Stimulated activated CD4-positive, alpha-beta T cell treated with anti-CD3 and anti-CD28 coated beads, Interleukin-12 subunit alpha, Interleukin-12 subunit beta, amount 100 ng/mL, for 48 hours (primary cell): ENCODE data around the gene SHC2.
"Not testable (repeated sequence)": the region's sequence is repeated elsewhere in the genome, so short reads cannot be mapped to it uniquely, and the experiment has no call there.

ENCODE experiments used
- DNase-seq, 3 donors: peaks; one replicate each; pipeline ENCODE4 v3.0.0-alpha.2; 2020; ENCODE audit warnings: low read depth in 2 of 3, low spot score in 1 of 3

SHC2 gene

DNA sequence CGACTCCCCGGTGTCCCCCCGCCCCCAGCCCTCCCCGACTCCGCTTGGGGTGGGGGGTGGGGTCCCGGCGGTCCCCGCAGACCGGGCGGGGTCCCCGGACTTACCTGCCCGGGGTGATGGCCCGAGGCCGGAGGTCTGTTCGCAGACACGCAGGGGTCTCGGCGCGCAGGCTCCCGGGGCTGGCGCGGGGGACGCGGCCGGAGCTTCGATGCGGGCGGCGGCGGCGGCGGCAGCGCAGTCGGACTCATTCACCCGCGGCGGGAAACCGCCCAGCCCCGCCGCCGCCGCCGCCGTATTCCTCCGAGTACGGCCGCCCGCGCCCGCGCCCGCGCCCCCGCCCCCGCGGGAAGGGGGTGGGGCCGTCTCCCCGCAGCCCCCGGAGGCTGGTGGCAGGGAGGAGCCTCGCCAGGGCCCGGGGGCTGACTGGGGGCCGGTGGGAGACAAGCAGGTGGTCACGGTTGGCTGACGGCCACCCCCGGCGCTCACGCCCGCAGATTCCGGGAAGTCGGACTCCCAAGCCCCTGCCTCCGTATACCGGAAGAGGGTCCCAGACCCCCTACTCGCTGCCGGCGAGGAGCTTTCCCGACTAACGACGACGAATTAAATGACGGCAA, 51.8 kb downstream of the SHC2 start, which contains the start of gene C2CD4C:
Gene C2CD4C, minus strand, starts transcription at position 246 of the 614 bp plus-strand sequence. CDS start 786 bp downstream, outside the sequence.
- peak in 1 of 3 donors; percentile 18 for DNase-seq

DNA sequence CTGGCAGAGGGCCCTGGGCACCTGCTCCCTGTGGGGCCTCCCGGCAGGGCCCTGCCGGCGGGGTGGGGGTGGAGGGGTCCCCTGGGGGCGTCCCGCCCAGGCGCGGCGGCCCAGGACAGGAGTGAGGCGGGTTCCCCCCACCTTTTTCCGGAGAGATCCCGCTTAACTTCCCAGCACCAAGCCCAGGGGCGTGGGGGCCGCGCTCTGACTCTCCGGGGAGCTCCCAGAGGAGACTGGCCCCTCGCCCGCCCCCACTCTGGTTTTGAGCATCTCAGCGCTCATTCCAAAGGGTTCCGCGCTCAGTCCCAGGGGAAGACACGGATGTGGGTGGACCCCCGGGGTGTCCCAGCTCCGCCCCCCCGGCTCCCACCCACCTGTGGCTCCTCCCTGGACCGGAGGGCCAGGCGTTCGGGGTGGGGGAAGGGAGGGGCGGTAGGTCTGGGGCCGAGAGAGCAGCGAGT, 52.4 kb downstream of the SHC2 start:
- no peak for DNase-seq

DNA sequence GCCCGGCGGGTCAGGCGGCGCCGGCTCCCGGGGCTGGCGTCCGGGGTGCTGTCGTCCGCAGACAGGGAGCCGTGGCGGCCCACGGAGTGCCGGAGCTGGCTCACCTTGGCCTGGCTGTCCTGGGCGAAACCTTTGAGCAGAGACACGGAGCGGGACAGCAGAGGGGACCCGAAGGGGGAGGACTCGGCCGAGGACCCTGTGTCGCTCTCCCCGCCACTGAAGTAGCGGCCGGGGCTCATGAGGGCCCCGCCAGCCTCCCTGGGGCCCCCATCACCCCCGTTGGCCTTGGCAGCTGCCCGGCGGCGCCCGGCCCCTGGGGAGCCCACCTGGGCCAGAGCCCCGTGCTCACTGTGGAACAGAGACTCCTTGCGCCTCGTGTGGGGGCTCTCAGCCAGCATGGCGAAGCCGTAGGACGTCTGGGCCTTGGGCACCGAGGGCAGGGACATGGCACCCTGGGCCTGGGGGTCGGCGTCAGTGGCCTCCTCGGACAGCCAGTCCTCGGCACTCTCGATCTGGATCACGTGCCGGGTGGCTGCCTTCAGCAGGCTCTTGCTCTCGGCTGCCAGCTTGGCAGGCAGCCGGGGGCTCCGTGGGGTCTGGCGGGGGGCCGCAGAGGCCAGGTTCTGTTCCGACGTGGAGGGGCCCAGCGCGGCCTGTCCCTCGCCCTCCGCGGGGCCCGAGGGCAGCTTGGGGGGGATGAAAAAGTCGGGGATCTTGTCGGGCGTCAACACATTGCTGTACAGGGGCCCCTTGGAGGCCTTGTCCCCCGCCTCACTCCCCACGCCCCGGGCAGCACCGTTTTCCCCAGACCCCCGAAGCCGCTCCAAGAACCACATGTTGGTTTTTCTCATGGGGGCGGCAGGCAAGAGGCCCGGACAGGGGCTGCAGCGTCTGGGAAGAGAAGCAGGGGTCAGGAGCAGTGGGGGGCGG, 53.1 kb downstream of the SHC2 start:
- DNase-seq: no peak

DNA sequence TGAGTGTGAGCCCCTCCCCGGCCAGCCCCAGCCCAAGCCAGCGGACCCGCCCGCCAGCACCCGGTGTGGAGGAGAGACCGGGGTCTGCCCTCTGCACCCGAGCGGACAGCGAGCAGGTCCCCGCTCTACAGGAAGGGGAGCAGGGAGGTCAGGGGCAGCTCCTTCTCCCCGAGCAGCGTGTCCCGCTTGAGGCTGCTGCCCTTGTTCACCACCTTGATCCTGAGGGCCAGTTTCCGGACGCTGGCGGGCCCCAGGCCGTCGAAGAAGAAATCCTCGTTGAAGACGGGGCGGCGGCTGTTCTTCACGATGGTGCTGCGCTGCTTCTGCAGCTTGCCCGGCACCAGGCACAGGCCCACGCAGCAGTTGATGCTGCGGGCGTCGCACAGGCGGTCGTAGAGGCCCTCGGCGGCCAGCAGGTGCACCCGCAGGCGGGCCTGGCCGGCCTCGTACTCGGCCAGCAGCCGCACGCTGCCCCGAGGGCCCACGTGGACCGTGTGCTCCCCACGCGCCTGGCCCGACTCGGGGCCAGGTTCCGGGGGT, 53.8 kb downstream of the SHC2 start:
- DNase-seq: no peak

DNA sequence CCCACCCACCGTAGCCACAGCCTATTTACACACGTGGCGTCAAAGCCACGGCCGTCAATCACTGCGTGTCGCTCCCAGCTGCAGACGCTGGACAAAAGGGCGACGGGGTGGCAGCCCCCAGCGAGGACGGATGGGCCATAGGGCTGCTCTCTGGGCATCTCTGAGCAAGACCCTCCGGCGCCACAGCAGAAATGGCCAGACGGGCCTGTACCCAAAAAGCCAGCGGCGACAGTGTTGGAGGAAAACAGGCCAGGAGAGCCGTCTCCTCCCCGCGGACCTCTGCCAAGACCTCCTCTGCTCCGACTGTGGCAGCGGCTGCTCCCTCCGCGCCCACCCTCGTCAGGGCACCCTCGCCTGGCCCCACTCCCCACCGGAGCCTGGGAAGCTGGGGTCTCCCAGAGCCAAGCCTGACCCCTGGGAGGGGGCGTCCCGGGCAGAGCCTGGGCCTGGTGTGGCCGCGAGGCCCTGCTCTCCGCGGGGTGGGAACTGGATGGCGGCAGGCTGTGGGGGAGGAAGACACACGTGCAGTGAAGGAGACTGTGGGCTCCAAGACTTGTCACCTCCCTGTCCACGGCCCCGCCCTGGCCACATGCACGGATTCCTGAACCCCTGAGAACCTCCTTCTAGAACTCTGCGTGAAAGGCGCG, 54.6 kb downstream of the SHC2 start:
- DNase-seq: no peak

DNA sequence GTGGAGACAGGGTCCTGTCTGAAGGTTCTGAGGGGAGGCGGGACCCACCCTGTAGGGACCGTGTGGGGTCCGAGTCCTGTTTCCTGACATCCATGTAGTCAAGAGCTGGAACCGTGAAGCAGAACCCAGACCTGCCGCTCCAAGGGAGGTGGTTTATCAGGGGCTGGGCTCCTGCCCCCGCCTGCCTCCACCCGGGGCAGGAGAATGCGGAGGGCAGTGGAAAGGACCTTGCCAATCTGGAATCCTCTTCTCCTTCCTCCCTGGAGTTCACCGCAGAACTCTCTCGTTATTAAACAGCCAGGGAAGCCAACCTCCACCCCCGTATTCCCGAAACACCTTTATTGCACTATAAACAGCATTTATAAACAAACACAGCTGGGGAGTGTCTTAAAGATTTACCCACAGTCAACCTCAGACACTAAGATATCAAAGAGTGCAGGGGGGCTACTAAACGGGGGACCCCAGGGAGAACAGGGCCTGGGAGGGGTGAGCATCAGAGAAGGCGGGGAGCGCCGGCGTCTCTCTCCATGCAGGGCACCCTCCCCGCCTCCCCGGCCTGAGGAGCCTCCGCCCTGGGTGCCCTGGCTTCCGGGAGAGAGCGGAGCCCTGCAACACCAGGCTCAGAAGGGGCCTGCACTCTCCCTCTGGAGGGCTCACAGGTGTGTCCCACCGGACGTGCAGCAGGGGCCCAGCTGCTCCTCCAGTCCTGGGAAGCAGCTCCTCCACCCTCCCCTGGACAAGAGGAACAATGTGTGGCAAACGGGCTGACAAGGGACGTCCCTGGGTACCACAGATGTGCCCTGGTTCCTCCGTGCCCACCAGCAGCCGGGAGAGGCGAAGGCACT, 55.5 kb downstream of the SHC2 start:
- no peak for DNase-seq

DNA sequence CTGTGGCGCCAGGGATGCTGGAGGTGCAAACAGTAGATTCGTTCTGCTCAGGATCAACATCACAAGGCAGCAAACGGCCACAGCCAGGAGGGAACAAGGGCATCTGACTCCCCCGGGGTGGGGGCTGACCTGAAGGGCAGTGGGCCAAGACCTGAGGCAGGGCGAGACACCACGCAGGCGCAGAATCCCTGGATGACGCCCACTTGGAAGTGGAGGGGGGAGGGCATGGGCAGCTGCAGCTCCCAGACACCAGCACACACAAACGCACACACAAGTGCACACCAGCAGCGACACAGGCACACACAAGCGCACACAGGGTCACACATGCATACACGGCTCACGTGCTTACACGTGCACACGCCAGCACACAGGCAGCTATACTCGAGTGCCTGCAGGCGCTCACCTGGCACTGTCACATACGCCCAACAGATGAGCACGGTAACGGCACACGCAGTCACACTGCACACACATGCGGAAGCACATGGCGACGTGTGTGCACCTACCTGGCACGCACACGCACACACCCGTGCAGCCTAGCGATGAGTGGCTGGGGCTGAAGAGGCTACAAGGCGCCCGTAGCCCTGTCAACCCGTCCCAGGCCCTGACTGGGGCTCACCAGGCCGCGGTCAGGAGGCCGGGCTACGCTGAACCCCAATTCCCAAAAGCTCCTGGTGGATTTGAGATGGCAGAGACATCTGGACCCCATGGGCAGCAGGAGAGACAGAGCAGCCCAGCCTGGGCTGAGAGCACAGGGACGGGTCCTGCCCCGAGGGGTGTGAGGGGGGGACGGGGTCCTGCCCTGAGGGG, 57.4 kb downstream of the SHC2 start:
- no peak for DNase-seq

DNA sequence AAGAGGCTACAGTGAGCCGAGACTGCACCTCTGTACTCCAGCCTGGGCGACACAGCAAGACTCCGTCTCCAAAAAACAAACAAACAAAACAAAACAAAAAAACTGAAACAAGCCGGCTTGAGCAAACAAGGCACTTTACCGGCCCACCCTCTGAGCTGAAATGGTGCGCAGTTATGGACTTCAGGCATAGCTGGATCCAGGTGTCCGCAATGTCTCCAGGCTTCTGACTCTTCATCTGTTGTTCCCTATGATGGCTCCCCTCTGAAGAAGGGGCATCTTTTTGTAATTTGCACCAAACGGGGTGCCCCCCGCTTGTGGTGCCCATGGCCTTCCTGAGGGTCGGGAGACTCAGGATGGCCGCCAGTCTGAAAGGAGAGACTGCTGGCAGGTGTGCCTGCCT, 58.0 kb downstream of the SHC2 start:
- DNase-seq: no peak

DNA sequence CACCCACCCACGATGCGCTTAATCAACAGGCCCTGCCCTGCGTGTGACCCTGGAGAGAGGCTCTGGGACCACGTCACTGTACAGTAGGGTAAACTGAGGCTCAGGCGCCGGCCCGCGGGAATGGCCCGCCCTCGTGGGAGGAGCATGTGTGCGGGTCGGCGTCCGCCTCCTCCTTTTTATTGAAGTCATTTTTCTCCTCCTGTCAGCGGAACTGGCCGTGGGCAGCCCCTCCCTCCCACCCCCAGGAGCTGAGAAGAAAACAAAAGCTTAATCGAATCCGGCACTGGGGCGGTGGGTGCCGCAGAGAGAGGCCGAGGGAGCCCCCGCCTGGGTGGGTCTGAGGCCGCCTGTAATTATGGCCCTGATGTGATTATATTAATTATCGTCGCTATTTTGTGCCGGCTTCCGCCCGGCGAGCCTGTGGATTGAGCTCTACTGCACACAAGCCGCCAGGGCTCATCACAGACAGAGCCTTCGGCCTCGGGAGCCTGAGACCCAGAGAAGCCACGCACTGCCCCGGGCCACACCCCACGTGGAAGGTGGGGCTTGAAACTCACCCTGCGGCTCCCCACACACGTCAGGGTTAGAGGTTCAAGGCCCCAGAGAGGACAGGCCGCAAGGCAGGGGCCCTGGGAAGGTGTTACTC, 58.8 kb downstream of the SHC2 start:
- no peak for DNase-seq

DNA sequence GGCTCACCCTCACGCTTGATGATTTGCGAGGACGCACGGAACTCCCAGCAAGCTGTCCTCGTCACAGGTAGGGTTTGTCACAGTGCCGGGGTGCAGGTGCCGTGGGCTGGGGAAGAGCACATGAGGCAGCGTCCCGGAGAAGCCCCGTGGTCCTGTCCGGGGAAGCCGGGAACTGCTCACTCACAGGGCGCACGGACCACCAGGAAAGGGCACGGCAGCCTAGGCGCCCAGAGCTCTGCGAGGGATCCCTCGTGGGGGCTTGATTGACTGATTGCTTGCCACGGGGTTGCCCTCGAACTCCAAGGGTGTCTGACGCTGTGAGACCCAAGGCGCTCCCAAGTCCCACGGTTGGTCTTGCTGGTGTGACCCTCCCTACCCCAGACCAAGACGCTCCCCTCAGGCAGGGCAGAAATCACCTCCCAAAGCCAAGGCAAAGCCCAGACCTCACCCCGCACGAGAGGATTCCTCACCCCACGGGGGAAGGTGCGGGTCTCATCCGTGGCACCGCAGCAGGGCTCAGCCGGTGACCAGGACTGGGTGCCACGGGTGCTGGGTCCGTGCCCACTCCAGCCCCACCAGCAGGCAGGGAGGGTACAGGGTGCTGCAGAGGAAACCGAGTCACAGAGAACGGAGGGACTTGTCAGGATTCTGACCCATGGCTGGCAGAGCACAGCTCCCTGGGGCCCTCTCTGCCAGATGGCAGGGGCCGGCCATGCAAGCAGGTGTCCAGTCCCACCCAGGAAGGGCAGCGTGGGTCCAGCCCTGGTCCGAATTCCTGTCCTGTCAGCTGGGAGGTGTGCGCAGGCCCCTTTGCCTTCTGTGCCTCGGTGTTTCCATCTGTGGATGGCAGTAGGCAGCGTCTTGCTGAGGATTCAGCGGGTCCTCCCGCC, 59.6 kb downstream of the SHC2 start:
- no peak for DNase-seq

DNA sequence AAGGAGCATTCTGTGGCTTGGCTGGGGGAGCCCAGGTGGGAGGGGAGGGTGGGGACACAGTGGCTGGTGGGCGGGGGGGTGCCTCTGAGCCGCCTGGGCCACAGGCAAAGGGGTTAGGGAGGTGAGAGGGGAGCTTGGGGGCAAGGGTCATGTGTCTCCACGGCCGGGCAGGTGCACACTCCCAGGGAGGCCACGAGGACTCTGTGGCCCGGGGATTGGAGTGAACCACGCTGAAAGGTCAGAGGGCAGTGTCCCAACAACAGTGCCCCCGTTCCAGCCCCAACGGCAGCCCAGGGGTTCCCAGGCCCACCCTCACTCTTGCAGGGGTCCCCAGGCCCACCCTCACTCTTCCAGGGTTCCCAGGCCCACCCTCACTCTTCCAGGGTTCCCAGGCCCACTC, 61.5 kb downstream of the SHC2 start:
- DNase-seq: no peak

DNA sequence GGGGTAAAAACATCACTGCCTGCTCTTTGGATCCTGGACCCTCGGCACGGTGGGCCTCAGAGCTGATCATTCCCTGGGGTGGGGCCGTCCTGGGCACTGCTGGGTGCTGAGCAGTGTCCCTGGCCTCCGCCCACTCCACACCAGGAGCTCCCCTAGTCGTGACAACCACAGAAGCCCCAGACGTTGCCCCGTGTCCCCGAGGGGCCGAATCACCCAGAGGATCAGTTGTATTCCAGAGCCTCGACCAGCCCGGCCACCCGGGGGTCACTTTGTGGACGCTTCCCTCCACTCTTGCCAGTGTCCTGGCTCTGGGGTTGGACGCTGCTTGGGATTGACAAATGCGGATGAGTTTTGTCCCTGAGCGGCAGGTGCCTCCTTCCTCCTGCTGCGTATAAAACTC, 62.1 kb downstream of the SHC2 start:
- DNase-seq: no peak

DNA sequence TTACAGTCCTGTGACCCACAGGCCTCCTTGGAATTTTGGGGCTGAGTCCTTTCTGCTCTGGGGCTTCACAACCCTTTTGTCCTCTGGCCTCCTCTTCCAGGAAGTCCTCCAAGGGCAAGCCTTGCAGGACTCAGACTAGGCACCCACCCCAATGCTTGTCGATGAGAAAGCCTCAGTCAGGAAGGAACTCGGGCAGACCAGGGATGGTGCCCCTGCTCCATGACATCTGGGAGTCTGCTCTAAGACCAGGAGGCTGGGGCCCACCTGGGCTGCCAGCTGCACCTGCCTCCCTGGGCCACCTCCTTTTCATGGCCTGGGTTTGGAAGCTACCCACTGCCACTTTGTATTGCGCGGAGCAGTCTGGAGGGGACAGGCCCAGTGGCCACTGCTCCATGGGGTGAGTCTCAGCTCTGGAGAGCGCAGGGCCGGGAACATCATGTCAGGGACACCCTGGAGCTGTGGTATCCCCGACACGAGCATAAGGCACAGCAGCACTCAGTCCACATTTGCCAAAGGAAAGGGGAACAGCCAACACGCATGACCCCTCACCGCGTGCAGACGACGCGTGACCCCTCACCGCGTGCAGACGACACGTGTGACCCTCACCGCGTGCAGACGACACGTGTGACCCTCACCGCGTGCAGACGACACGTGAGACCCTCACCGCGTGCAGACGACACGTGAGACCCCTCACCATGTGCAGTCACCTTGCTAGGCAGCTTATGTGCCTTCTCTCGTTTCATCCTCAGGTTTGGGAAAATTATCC, 62.7 kb downstream of the SHC2 start:
- DNase-seq: no peak

DNA sequence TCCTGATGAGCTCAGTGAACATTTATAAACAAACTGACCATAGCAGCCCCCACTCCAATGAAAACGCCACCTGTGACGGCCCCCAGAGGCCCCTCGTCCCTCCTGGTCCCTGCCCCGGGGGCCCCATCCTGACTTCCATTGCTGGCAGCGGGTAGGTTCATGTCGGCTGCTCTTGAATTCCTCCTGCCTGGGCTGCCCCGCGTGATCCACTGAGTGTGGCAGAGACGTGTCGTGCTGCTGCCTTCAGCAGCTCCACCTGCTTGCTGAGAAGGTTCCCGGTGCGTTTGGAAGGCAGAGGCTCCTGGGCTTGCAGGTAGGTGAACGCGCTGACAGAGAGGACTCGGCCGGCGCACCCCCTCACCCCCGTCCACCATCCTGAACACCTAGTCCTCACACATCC, 63.5 kb downstream of the SHC2 start:
- no peak for DNase-seq

DNA sequence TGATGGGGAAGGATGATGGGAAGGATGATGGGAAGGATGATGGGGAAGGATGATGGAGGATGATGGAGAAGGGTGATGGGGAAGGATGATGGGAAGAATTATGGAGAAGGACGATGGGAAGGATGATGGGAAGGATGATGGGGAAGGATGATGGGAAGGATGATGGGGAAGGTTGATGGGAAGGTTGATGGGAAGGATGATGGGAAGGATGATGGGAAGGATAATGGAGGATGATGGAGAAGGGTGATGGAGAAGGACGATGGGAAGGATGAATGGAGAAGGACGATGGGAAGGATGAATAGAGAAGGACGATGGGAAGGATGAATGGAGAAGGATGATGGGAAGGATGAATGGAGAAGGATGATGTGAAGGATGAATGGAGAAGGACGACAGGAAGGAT, 65.4 kb downstream of the SHC2 start:
- no peak for DNase-seq

DNA sequence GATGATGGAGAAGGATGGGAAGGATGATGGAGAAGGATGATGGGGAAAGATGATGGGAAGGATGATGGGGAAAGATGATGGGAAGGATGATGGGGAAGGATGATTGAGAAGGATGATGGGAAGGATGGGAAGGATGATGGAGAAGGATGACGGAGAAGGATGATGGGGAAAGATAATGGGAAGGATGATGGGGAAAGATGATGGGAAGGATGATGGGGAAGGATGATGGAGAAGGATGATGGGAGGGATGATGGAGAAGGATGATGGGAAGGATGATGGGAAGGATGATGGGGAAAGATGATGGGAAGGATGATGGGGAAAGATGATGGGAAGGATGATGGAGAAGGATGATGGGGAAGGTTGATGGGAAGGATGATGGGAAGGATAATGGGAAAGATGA, 66.0 kb downstream of the SHC2 start:
- DNase-seq: not testable (repeated sequence)

DNA sequence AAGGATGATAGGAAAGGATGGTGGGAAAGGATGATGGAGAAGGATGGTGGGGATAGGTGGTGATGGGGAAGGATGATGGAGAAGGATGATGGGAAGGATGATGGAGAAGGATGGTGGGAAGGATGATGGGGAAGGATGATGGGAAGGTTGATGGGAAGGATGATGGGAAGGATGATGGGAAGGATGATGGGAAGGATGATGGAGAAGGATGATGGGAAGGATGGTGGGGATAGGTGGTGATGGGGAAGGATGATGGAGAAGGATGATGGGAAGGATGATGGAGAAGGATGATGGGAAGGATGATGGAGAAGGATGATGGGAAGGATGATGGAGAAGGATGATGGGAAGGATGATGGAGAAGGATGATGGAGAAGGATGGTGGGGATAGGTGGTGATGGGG, 67.3 kb downstream of the SHC2 start:
- not testable (repeated sequence) for DNase-seq
